Brain microvascular endothelial cell (primary cell): Measurements from ENCODE around the gene PAIP2.
"Not testable (repeated sequence)": the region's sequence is repeated elsewhere in the genome, so short reads cannot be mapped to it uniquely, and the experiment has no call there.

Source experiments
- DNase-seq: peaks from one replicate; pipeline ENCODE4 v3.0.0-alpha.2; 2020
- H3K27ac ChIP-seq: fragments of 250-450 bp; sonication (Bioruptor Pico); 2 replicates; pipeline ENCODE4 v1.5.1; 2020; ENCODE audit warnings: mild to moderate bottlenecking, moderate library complexity
- H3K27me3 ChIP-seq: fragments of 250-450 bp; sonication (Bioruptor Pico); replicated peaks from 2 replicates; pipeline ENCODE4 v1.5.1; 2020; ENCODE audit warnings: mild to moderate bottlenecking
- H3K36me3 ChIP-seq: fragments of 250-450 bp; sonication (Bioruptor Pico); replicated peaks from 2 replicates; pipeline ENCODE4 v1.5.1; 2020; ENCODE audit warnings: mild to moderate bottlenecking
- H3K4me3 ChIP-seq: 2 replicates; pipeline ENCODE4 v1.5.1; 2011; ENCODE audit warnings: low read depth, mild to moderate bottlenecking, control low read depth, low read length, moderate library complexity
- in situ Hi-C: cut with HindIII; loops from 2 replicates; pipeline ENCODE4 v1.10.0; 2017; ENCODE audit warnings: low sequenced_read_pairs, low pct_ligation_motif_present
- TF ChIP-seq, protein P1 (sequence below): IDR thresholded peaks from 2 replicates; pipeline ENCODE4 v1.5.1; 2011; ENCODE audit warnings: low read depth, mild to moderate bottlenecking, moderate library complexity, low read length, control low read depth, inconsistent platforms; ENCODE audit errors: missing control alignments

The PAIP2 gene

DNA sequence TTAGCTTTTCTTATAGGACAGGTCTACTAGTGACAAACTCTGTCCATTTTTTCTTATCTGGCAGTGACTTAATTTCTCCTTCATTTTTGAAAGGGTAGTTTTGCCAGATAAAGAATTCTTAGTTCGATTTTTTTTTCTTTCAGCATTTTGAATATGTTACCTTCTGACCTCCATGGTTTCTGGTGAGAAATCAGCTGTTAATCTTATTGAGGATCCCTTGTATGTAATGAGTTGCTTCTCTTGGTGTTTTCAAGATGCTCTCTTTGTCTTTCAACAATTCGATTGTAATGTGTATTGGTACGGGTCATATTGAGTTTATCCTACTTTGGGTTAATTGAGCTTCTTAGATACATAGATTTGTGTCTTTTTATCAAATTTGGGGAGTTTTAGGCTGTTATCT, 12.5 kb downstream of the PAIP2 start:
- TF ChIP-seq, protein P1, sequence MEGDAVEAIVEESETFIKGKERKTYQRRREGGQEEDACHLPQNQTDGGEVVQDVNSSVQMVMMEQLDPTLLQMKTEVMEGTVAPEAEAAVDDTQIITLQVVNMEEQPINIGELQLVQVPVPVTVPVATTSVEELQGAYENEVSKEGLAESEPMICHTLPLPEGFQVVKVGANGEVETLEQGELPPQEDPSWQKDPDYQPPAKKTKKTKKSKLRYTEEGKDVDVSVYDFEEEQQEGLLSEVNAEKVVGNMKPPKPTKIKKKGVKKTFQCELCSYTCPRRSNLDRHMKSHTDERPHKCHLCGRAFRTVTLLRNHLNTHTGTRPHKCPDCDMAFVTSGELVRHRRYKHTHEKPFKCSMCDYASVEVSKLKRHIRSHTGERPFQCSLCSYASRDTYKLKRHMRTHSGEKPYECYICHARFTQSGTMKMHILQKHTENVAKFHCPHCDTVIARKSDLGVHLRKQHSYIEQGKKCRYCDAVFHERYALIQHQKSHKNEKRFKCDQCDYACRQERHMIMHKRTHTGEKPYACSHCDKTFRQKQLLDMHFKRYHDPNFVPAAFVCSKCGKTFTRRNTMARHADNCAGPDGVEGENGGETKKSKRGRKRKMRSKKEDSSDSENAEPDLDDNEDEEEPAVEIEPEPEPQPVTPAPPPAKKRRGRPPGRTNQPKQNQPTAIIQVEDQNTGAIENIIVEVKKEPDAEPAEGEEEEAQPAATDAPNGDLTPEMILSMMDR, result no peak
- Histone ChIP-seq H3K27me3 (no peaks in the 10 kb centered on the region), H3K27ac (no peak overlapping the region), H3K36me3 (peaks cover 2% of the 10 kb centered on the region), H3K4me3 (no peak overlapping the region)
- no peak for DNase-seq
- in situ Hi-C loops, result no loop called here

- in situ Hi-C loops, DNase-seq, H3K4me3 ChIP-seq, H3K27ac ChIP-seq, H3K27me3 ChIP-seq, H3K36me3 ChIP-seq: not testable (repeated sequence)
Observed at GRCh38 chr5:139355900-139356299, 14.2 kb downstream of the PAIP2 start.

GRCh38 chr5:139358064-139358463, 16.4 kb downstream of the PAIP2 start:
- TF ChIP-seq, protein P1, result no peak
- in situ Hi-C loops, result no loop called here

DNA sequence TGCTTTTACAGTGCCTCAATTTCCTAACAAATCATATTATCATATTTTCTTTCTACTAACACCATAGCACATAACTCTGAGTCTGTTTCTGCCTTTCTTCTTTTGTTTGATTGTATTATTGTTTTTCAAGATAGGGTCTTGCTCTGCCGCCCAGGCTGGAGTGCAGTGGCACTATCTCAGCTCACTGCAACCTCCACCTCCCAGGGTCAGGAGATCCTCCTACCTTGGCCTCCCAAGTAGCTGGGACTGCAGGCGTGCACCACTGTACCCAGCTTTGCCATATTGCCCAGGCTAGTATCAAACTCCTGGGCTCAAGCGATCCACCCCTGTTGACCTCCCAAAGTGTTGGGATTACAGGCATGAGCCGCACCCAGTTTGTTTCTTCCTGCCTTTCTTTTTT, 18.7 kb downstream of the PAIP2 start:
- TF ChIP-seq, protein P1, result no peak
- peaks cover 17% of the 10 kb centered on the region for H3K36me3 ChIP-seq
- no peak overlapping the region for H3K27ac ChIP-seq
- no peak overlapping the region for H3K4me3 ChIP-seq
- H3K27me3 ChIP-seq, result no peaks in the 10 kb centered on the region
- DNase-seq, result no peak
- in situ Hi-C loops, result no loop called here

More at GRCh38 chr5:139358064-139358463, 16.4 kb downstream of the PAIP2 start:
- H3K27ac ChIP-seq, result no peak overlapping the region
- no peaks in the 10 kb centered on the region for H3K27me3 ChIP-seq
- no peak overlapping the region for H3K4me3 ChIP-seq
- DNase-seq, result no peak
- H3K36me3 ChIP-seq, result no peaks in the 10 kb centered on the region

- Histone ChIP-seq H3K27ac (no peak overlapping the region), H3K36me3 (peaks cover 25% of the 10 kb centered on the region), H3K4me3 (no peak overlapping the region), H3K27me3 (no peaks in the 10 kb centered on the region)
- in situ Hi-C loops, result no loop called here
- DNase-seq, result no peak
- TF ChIP-seq, protein P1, result no peak
Observed at GRCh38 chr5:139361835-139362429, 20.3 kb downstream of the PAIP2 start.

- in situ Hi-C loops, result no loop called here
- H3K36me3 ChIP-seq, result peaks cover 28% of the 10 kb centered on the region
- no peak overlapping the region for H3K4me3 ChIP-seq
- DNase-seq, result no peak
- H3K27me3 ChIP-seq, result no peaks in the 10 kb centered on the region
- H3K27ac ChIP-seq, result no peak overlapping the region
- TF ChIP-seq, protein P1, result no peak
Observed at GRCh38 chr5:139363937-139364336, 22.3 kb downstream of the PAIP2 start.
